K562 (cell line): ENCODE measurements around the gene SCMH1. TPM values are rescaled to one million over a fixed set of nuclear protein-coding genes. Genes with fewer than 3 reads are reported as not detected.

Experiments
- ADNP ChIP-seq: fragments of 200-800 bp; sonication (Bioruptor generic); IDR thresholded peaks from 2 replicates; pipeline ENCODE4 v1.6.1; 2016; ENCODE audit warnings: missing genetic modification characterization, missing compliant biosample characterization
- FOXA1 ChIP-seq: fragments of 450-650 bp; IDR thresholded peaks from 2 replicates; pipeline ENCODE4 v1.6.1; 2016; ENCODE audit warnings: mild to moderate bottlenecking, borderline replicate concordance
- MAZ ChIP-seq, 2 experiments: fragments of 450-650 bp in 1 of 2; sonication (generic) in 1 of 2; formaldehyde crosslinking; IDR thresholded peaks in 1 of 2; conservative IDR thresholded peaks in 1 of 2; 2 replicates each; pipeline versions ENCODE4 v1.4.0 to v1.5.0; 2020; ENCODE audit warnings: mild to moderate bottlenecking in 1 of 2, missing genetic modification reagents in 1 of 2
- SRSF9 ChIP-seq: fragments of 200-400 bp; formaldehyde crosslinking; IDR thresholded peaks from 2 replicates; pipeline ENCODE4 v1.6.1; 2017; ENCODE audit warnings: low read depth, low read length, borderline replicate concordance
- ZNF668 ChIP-seq: fragments of 250-450 bp; sonication (Bioruptor Pico); IDR thresholded peaks from 2 replicates; pipeline ENCODE4 v1.8.0; 2022; ENCODE audit warnings: mild to moderate bottlenecking, inconsistent platforms
- polyA plus RNA-seq, 8 experiments: library from polyadenylated mRNA; depleted of rRNA in 4 of 8; stranded (reverse) in 5 of 8; unstranded in 3 of 8; fragments of >200 nt; fragmentation: Nextera tagmentation in 2 of 8; fragmentation: Illumina TruSeq in 1 of 8; extraction: Ambion mirVana in 2 of 8; extraction: Trizol in 1 of 8; gene quantifications; 2 replicates each; pipeline versions ENCODE4 v1.2.1 to v1.2.3, GENCODE V29; 2011 to 2014; ENCODE audit warnings: inconsistent platforms in 1 of 8, missing spikeins in 1 of 8
- total RNA-seq, 7 experiments: library from RNA; depleted of rRNA in 6 of 7; stranded (reverse); fragments of >200 nt in 6 of 7; fragmentation: Illumina TruSeq in 2 of 7; extraction: Trizol in 2 of 7; gene quantifications; 2 replicates each; pipeline versions ENCODE4 v1.2.1 to v1.2.3, GENCODE V29; 2011 to 2021; ENCODE audit warnings: low replicate concordance in 1 of 7
- TF ChIP-seq, protein P1 (sequence below), 2 experiments: fragments of 200-800 bp in 1 of 2; sonication (Bioruptor generic) in 1 of 2; sonication (generic) in 1 of 2; formaldehyde crosslinking in 1 of 2; IDR thresholded peaks in 1 of 2; conservative IDR thresholded peaks in 1 of 2; 2 replicates each; pipeline versions ENCODE4 v1.5.0 to v1.6.1; 2016 to 2020; ENCODE audit warnings: missing compliant biosample characterization in 1 of 2, missing genetic modification characterization in 1 of 2, missing genetic modification reagents in 1 of 2
- TF ChIP-seq, protein P2 (sequence below): sonication (generic); formaldehyde crosslinking; IDR thresholded peaks from 2 replicates; pipeline ENCODE4 v1.8.1; 2023; ENCODE audit warnings: mild to moderate bottlenecking, missing genetic modification reagents
- TF ChIP-seq, protein P3 (sequence below): fragments of 150-350 bp; conservative IDR thresholded peaks from 2 replicates; pipeline ENCODE4 v1.6.1; 2014; ENCODE audit warnings: low read length
- TF ChIP-seq, protein P4 (sequence below): sonication (generic); formaldehyde crosslinking; IDR thresholded peaks from 2 replicates; pipeline ENCODE4 v1.8.0; 2023; ENCODE audit warnings: mild to moderate bottlenecking, missing genetic modification reagents
- TF ChIP-seq, protein P5 (sequence below), 2 experiments: fragments of 450-650 bp; formaldehyde crosslinking in 1 of 2; IDR thresholded peaks; 2 replicates each; pipeline versions ENCODE4 v1.4.0 to v1.6.1; 2014 to 2020; ENCODE audit warnings: mild to moderate bottlenecking in 2 of 2, borderline replicate concordance in 1 of 2, low read depth in 1 of 2

SCMH1 gene
- total and polyA plus RNA-seq, 9 of the 15 experiments (the other 6 are each of a cell fraction or from before 2014, with no cell fraction given): 8.5 to 37.0 (median 26.8) TPM

DNA sequence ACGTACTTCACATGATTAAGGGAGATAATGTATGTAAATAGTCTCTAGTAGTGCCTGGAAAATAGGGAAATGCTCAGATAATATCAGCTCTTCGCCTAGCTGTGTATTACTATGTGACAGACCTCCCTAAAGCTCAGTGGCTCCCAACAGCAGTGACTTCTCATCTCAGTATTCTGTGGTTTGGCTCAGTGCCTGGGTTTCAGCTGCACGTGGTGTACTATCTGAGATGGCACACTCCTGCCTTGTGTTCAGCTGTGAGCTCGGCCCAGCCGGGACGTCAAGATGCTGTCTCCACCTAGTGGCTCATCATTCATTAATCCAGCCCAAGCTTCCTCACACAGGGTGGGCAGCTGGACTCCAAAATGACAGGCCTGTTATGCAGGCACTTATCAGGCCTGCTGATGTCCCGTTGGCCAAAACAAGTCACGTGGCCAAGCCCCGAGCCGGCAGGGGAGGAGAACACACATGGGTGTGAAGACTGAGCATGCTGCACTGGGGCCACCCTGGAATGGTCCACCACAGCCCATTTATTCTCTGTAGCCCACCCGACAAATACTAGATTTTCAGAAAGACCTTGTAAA is 238.4 kb downstream of the SCMH1 start (continued):
- TF ChIP-seq, protein P1, sequence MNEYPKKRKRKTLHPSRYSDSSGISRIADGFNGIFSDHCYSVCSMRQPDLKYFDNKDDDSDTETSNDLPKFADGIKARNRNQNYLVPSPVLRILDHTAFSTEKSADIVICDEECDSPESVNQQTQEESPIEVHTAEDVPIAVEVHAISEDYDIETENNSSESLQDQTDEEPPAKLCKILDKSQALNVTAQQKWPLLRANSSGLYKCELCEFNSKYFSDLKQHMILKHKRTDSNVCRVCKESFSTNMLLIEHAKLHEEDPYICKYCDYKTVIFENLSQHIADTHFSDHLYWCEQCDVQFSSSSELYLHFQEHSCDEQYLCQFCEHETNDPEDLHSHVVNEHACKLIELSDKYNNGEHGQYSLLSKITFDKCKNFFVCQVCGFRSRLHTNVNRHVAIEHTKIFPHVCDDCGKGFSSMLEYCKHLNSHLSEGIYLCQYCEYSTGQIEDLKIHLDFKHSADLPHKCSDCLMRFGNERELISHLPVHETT (CRISPR knock-in tag; conservative IDR thresholded peaks at IDR 0.05 in 1 of 2, IDR thresholded peaks at IDR 0.05 in 1 of 2): peak in 1 of 2 experiments; percentile 87; a peak in 2 of 4 replicates
- TF ChIP-seq, protein P2, sequence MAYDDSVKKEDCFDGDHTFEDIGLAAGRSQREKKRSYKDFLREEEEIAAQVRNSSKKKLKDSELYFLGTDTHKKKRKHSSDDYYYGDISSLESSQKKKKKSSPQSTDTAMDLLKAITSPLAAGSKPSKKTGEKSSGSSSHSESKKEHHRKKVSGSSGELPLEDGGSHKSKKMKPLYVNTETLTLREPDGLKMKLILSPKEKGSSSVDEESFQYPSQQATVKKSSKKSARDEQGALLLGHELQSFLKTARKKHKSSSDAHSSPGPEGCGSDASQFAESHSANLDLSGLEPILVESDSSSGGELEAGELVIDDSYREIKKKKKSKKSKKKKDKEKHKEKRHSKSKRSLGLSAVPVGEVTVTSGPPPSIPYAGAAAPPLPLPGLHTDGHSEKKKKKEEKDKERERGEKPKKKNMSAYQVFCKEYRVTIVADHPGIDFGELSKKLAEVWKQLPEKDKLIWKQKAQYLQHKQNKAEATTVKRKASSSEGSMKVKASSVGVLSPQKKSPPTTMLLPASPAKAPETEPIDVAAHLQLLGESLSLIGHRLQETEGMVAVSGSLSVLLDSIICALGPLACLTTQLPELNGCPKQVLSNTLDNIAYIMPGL (CRISPR knock-in tag): no peak
- TF ChIP-seq, protein P3, sequence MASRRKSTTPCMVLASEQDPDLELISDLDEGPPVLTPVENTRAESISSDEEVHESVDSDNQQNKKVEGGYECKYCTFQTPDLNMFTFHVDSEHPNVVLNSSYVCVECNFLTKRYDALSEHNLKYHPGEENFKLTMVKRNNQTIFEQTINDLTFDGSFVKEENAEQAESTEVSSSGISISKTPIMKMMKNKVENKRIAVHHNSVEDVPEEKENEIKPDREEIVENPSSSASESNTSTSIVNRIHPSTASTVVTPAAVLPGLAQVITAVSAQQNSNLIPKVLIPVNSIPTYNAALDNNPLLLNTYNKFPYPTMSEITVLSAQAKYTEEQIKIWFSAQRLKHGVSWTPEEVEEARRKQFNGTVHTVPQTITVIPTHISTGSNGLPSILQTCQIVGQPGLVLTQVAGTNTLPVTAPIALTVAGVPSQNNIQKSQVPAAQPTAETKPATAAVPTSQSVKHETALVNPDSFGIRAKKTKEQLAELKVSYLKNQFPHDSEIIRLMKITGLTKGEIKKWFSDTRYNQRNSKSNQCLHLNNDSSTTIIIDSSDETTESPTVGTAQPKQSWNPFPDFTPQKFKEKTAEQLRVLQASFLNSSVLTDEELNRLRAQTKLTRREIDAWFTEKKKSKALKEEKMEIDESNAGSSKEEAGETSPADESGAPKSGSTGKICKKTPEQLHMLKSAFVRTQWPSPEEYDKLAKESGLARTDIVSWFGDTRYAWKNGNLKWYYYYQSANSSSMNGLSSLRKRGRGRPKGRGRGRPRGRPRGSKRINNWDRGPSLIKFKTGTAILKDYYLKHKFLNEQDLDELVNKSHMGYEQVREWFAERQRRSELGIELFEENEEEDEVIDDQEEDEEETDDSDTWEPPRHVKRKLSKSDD: no peak
- TF ChIP-seq ZNF668 (CRISPR knock-in tag): no peak
- no peak for TF ChIP-seq SRSF9
- TF ChIP-seq FOXA1: no peak
- peak; percentile 82; the same call in 1 of the 2 replicates for TF ChIP-seq ADNP
- TF ChIP-seq MAZ (CRISPR knock-in tag; conservative IDR thresholded peaks at IDR 0.05 in 1 of 2, IDR thresholded peaks at IDR 0.05 in 1 of 2): peak; percentile 48 to 79; a peak in 3 of 4 replicates
- TF ChIP-seq, protein P4, sequence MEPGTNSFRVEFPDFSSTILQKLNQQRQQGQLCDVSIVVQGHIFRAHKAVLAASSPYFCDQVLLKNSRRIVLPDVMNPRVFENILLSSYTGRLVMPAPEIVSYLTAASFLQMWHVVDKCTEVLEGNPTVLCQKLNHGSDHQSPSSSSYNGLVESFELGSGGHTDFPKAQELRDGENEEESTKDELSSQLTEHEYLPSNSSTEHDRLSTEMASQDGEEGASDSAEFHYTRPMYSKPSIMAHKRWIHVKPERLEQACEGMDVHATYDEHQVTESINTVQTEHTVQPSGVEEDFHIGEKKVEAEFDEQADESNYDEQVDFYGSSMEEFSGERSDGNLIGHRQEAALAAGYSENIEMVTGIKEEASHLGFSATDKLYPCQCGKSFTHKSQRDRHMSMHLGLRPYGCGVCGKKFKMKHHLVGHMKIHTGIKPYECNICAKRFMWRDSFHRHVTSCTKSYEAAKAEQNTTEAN: no peak
- TF ChIP-seq, protein P5, sequence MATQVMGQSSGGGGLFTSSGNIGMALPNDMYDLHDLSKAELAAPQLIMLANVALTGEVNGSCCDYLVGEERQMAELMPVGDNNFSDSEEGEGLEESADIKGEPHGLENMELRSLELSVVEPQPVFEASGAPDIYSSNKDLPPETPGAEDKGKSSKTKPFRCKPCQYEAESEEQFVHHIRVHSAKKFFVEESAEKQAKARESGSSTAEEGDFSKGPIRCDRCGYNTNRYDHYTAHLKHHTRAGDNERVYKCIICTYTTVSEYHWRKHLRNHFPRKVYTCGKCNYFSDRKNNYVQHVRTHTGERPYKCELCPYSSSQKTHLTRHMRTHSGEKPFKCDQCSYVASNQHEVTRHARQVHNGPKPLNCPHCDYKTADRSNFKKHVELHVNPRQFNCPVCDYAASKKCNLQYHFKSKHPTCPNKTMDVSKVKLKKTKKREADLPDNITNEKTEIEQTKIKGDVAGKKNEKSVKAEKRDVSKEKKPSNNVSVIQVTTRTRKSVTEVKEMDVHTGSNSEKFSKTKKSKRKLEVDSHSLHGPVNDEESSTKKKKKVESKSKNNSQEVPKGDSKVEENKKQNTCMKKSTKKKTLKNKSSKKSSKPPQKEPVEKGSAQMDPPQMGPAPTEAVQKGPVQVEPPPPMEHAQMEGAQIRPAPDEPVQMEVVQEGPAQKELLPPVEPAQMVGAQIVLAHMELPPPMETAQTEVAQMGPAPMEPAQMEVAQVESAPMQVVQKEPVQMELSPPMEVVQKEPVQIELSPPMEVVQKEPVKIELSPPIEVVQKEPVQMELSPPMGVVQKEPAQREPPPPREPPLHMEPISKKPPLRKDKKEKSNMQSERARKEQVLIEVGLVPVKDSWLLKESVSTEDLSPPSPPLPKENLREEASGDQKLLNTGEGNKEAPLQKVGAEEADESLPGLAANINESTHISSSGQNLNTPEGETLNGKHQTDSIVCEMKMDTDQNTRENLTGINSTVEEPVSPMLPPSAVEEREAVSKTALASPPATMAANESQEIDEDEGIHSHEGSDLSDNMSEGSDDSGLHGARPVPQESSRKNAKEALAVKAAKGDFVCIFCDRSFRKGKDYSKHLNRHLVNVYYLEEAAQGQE (IDR thresholded peaks at IDR 0.05; ENCODE audit: borderline replicate concordance): peak; percentile 87
- TF ChIP-seq, protein P5 (CRISPR knock-in tag; IDR thresholded peaks at IDR 0.05; ENCODE audit: low read depth): no peak
